ENCODE results near the gene ARHGAP33.

ARHGAP33 gene

GRCh38 chr19:35755550-35756376 lies 19.6 kb upstream of the ARHGAP33 start:
- peak overlapping the region; percentile 55 for H3K4me3 ChIP-seq (ENCODE audit: control insufficient read depth, low read depth, low read length)
- no peak for DNase-seq (ENCODE audit: low read depth)
- TF ChIP-seq, protein P1, sequence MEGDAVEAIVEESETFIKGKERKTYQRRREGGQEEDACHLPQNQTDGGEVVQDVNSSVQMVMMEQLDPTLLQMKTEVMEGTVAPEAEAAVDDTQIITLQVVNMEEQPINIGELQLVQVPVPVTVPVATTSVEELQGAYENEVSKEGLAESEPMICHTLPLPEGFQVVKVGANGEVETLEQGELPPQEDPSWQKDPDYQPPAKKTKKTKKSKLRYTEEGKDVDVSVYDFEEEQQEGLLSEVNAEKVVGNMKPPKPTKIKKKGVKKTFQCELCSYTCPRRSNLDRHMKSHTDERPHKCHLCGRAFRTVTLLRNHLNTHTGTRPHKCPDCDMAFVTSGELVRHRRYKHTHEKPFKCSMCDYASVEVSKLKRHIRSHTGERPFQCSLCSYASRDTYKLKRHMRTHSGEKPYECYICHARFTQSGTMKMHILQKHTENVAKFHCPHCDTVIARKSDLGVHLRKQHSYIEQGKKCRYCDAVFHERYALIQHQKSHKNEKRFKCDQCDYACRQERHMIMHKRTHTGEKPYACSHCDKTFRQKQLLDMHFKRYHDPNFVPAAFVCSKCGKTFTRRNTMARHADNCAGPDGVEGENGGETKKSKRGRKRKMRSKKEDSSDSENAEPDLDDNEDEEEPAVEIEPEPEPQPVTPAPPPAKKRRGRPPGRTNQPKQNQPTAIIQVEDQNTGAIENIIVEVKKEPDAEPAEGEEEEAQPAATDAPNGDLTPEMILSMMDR (IDR thresholded peaks at IDR 0.05; ENCODE audit: control insufficient read depth, insufficient read depth, low read depth, low read length, missing control alignments): no peak

- peak within 1 kb of the TSS; percentile 55 for H3K4me3 ChIP-seq (ENCODE audit: control insufficient read depth, low read depth, low read length)
- TF ChIP-seq, protein P1 (IDR thresholded peaks at IDR 0.05; ENCODE audit: control insufficient read depth, insufficient read depth, low read depth, low read length, missing control alignments): no peak
- no peak for DNase-seq (ENCODE audit: low read depth)
These were observed 18.8 kb upstream of the ARHGAP33 start, which contains the start of gene HSPB6 for GRCh38 chr19:35756377-35757230. HSPB6 (minus strand) TSS chr19:35757029; CDS start chr19:35757008, 21 bp downstream.

DNA sequence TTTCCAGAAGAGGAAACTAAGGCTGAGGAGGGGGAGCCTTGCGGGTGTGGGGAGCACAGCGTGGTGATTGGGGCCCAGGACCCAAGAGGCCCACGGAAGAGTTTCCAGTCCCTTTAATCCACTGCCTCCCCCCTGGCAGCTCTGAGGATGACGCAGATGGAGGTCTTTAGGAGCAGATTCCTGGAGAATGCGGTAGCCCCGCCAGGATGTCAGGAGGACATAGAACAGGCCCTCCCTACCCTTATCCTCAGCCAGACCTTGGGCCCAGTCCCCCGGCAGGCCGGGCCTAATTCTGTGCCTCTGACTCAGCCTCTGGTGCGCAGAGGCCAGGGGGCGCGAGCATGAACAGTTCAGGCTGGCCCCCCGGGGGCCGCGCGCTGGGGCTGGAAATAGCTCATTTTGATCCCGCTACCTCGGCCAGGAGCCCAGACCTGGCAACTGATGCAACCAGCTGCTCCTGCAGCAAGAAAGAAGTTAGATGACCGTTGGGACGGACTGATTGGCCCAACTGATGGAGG lies 18.1 kb upstream of the ARHGAP33 start:
- TF ChIP-seq, protein P1 (IDR thresholded peaks at IDR 0.05; ENCODE audit: control insufficient read depth, insufficient read depth, low read depth, low read length, missing control alignments): no peak
- H3K4me3 ChIP-seq (ENCODE audit: control insufficient read depth, low read depth, low read length): peak overlapping the region; percentile 55
- peak; percentile 57 for DNase-seq (ENCODE audit: low read depth)

GRCh38 chr19:35757749-35758608 lies 17.4 kb upstream of the ARHGAP33 start, which contains the start of gene PROSER3:
PROSER3 (plus strand) TSS chr19:35758176; CDS start chr19:35758216, 40 bp downstream.
- TF ChIP-seq, protein P1 (IDR thresholded peaks at IDR 0.05; ENCODE audit: control insufficient read depth, insufficient read depth, low read depth, low read length, missing control alignments): no peak
- DNase-seq (ENCODE audit: low read depth): peak; percentile 99

GRCh38 chr19:35759697-35760096 lies 15.7 kb upstream of the ARHGAP33 start:
- TF ChIP-seq, protein P1 (IDR thresholded peaks at IDR 0.05; ENCODE audit: control insufficient read depth, insufficient read depth, low read depth, low read length, missing control alignments): no peak
- no peak overlapping the region for H3K4me3 ChIP-seq (ENCODE audit: control insufficient read depth, low read depth, low read length)

More at GRCh38 chr19:35757749-35758608, 17.4 kb upstream of the ARHGAP33 start, which contains the start of gene PROSER3:
- peak within 1 kb of the TSS; percentile 83 for H3K4me3 ChIP-seq (ENCODE audit: control insufficient read depth, low read depth, low read length)

More at GRCh38 chr19:35759697-35760096, 15.7 kb upstream of the ARHGAP33 start:
- DNase-seq (ENCODE audit: low read depth): no peak
